GM18511 (cell line): Measurements from ENCODE around the gene TSR3.

ENCODE experiments used
- ATAC-seq: cut with Tn5 transposase; IDR thresholded peaks from one replicate; pipeline ENCODE4 v1.9.1; 2021; ENCODE audit warnings: mild to moderate bottlenecking, moderate library complexity; ENCODE audit not compliant: unreplicated experiment

Gene TSR3

GRCh38 chr16:1355591-1355990 is 3.9 kb upstream of the TSR3 start:
- no peak for ATAC-seq

GRCh38 chr16:1354815-1355540 is 3.3 kb upstream of the TSR3 start:
- no peak for ATAC-seq

DNA sequence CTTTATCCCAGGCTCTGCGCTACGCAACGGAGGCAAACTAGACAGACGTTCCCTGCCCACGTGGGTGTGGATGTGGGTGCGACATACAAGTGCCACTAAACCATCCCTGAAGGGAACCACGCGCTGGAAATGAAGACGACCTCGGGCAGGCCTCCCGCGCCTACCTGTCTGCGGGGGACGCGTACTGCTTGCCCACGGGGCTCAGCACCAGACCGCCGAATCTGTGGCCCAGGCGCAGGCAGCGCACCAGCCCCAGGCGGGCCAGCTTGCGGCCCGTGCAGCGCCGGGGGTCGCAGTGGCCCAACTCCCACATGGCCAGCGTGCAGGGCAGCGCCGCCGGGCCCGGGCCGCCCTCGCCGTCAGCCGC is 480 bp downstream of the TSR3 start:
- ATAC-seq, result peak; percentile 22

DNA sequence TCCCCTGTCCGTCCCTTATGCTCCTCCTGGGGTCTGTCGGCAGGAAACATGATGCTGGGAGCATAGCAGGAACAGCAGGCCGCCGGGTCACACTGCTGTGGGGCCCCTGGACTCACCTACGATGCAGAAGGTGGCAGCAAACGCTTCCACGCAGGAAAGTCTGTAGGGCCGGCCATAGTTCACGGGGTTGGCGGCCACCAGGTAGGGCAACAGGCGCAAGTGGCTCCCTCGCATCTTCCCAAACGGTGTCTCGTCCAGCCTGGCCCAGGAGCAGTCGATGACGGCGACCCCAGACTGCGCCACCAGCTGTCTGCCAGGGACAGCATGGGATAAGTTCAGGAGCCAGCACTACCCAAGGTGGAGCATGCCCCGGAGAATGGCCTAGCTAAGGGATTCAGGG is 987 bp downstream of the TSR3 start:
- ATAC-seq, result no peak

GRCh38 chr16:1349951-1350350 is 1.7 kb downstream of the TSR3 start:
- no peak for ATAC-seq

DNA sequence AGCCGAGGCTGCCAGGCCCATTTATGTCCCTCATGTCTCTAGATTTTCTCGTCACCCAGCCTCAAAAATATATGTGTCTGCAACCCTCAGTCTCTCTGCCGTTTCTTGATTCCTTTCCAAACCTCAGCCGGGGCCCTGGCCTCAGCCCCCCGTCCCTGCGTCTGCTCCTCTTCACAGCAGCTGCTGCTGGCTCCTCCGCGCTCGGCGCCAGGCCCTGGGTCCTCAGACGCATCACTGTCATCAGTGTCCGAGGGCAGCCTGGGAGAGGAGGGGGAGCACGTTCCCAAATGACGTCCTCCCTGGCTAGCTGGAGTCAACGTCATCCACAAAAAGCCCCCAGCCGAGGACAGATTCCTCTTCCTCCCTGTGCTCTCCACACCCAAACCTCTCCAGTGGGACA is 2.3 kb downstream of the TSR3 start:
- ATAC-seq, result no peak

- no peak for ATAC-seq
These were observed 2.8 kb downstream of the TSR3 start for GRCh38 chr16:1348926-1349325.

GRCh38 chr16:1348441-1348840 is 3.2 kb downstream of the TSR3 start:
- ATAC-seq, result no peak

DNA sequence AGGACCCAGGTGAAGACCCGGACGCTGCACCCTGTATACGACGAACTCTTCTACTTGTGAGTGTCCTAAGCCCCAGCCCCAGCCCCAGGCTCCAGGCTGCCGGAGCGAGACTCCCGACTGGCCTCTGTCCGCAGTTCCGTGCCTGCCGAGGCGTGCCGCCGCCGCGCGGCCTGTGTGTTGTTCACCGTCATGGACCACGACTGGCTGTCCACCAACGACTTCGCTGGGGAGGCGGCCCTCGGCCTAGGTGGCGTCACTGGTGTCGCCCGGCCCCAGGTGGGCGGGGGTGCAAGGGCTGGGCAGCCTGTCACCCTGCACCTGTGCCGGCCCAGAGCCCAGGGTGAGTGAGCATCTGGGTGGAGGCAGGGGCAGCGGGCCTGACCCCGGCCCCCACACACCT is 3.7 kb downstream of the TSR3 start:
- no peak for ATAC-seq

DNA sequence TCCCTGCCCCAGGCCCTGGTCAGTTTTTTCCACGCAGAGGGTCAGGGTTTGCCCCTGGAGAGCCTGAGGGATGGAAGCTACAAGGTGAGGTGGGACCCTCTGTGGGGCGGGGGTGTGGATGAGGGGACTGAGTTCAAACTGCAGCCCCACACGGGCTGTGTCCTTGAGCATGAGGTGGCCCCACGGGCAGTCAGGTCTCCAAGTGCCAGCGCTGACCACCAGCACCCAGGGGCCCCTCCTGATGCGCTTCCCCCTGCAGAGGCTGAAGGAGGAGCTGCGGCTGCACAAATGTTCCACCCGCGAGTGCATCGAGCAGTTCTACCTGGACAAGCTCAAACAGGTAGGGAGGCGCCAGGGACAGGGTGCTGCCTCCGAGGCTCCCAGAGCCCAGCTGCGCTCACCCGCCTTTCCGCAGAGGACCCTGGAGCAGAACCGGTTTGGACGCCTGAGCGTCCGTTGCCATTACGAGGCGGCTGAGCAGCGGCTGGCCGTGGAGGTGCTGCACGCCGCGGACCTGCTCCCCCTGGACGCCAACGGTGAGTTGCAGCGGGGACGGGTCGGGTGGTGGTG is 4.3 kb downstream of the TSR3 start:
- no peak for ATAC-seq

DNA sequence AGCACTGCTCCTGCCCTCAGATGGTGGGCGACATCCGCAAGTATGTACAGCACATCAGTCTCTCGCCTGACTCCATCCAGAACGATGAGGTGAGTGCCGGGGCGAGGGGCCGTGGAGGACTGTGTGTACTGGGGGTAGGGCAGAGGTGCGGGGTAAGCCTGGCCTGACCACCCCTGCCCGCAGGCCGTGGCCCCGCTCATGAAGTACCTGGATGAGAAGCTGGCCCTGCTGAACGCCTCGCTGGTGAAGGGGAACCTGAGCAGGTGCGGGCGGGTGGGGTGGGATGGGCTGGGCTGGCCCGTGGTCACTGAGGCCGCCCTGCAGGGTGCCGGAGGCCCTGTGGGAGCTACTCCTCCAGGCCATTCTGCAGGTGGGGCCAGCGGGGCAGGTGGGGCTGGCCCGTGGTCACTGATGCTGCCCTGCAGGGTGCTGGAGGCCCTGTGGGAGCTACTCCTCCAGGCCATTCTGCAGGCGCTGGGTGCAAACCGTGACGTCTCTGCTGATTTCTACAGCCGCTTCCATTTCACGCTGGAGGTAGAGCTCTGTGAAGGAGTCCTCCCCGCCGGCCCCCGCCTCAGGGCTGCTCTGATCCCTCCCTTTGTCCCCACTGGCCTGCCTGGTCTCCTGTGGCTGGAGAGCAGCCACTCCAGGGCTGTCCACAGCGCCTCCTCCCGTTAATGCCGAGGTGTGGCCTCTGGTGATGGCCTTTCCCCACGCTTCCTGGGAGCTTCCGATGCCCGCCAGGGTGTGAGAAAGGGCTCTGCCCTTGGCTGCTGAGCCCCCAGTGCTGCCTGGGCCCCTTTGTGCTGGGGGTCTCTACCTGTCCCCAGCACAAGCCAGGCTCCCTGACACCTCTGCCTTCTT is 5.0 kb downstream of the TSR3 start:
- no peak for ATAC-seq

GRCh38 chr16:1345651-1346421 is 5.8 kb downstream of the TSR3 start:
- no peak for ATAC-seq

- no peak for ATAC-seq
These were observed 6.6 kb downstream of the TSR3 start for GRCh38 chr16:1345087-1345486.

DNA sequence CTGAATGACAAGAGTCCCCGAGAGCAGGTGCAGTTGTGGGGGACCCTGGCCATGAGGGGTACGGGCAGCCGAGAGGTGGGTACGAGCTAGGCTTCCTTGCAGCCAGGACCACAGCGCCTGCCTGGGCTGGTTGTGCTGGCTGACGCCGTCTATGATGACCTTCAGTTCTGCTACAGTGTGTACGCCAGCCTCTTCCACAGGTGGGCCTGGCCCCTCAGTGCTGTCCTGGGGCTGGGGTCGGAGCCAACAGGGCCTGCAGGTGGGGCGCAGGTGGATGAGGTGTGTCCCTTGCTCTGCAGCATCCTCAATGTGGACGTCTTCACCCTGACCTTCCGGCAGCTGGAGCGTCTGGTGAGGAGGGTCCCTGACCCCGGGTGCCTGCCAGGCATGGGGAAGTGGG is 7.2 kb downstream of the TSR3 start:
- no peak for ATAC-seq

DNA sequence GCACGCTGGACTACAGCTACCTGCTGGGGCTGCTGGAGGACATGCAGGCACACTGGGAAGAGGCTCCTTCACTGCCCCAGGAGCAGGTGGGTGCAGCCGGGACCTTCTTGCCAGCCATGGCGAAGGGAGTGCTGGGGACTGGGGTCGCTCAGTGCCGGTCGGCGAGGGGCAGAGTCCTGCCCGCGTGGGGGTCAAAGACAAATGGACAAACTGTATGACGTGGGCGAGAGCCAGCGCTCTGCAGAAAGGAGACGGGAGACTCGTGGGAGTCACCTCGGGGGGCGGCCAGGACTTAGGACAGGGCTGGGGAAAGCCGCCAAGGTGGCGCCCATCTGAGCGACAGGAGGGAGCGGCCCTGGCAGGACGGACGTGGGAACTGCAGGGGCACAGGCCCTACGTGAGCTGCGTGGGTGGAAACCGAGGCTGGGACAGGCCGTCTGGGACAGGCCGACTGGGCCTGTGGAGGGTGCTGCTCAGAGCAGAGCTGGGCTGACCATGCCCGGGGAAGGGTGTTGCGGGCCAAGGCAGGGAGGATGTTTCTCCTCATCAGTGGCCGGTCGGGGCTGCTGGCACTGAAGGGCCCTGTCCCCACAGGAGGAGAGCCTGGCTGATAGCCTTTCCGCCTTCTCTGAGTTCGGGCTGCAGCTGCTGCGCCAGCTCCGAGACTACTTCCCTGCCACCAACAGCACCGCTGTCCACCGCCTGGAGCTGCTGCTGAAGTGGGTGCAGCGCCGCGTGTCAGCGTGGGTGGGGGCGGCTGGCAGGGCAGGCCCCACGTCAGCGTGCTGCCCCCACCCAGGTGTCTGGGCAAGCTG is 8.0 kb downstream of the TSR3 start:
- no peak for ATAC-seq

- ATAC-seq, result peak; percentile 86
These were observed 8.9 kb downstream of the TSR3 start for GRCh38 chr16:1342526-1343427.

DNA sequence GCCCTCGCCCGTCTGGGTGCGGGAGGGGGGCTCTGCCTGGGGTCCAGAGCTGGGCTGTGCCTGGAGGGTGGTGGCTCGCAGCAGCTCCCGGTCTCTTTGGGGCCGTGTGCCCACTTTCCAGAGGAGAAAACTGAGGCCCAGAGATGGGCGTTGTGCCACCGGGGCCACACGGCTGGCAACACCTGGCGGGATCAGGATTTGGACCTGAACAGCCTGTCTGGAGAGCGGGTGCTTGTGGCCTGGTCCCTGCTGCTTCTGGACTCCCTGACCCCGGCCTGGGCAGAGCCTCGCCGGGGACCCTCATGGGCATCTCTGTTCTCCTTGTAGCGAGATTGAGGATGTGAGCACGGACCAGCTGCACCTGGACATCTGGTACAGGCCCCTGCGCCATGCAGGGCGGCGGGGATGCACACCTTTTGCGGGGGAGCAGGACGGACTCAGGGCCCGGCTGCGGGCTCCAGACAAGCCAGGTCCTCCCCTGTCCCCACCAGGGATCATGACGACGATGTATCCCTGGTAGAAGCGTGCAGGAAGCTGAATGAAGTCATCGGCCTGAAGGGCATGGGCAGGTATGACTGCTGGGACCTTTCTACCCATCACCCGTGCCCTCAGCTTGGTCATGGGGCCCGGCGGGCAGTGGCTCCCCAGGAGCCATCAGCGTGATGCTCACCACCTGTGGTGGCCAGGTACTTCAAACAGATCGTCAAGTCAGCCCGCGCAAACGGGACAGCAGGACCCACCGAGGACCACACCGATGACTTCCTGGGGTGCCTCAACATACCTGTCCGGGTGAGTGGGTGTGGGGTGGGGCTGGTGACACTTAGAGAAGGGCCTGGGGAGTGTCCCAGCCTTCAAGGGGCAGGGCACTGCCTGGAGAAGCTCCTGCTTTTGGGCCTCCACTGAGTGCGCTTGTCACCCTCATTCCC is 9.9 kb downstream of the TSR3 start:
- no peak for ATAC-seq

GRCh38 chr16:1340730-1341494 is 10.8 kb downstream of the TSR3 start:
- no peak for ATAC-seq
